Neuronal stem cell (in vitro differentiated cells): Measurements from ENCODE around the gene TSEN34.
"Not testable (repeated sequence)": the region's sequence is repeated elsewhere in the genome, so short reads cannot be mapped to it uniquely, and the experiment has no call there.

ENCODE experiments used
- DNase-seq: peaks from one replicate; pipeline ENCODE4 v3.0.0-alpha.2; 2013; ENCODE audit warnings: low spot score
- H2AFZ ChIP-seq: one replicate; pipeline ENCODE4 v1.6.1; 2013; ENCODE audit warnings: mild to moderate bottlenecking, low read length, inconsistent platforms
- H2AK5ac ChIP-seq: 2 replicates; pipeline ENCODE4 v1.6.1; 2013; ENCODE audit warnings: low read depth, mild to moderate bottlenecking, inconsistent platforms, low read length, moderate library complexity, mixed read lengths
- H2BK120ac ChIP-seq: 2 replicates; pipeline ENCODE4 v1.6.1; 2013; ENCODE audit warnings: low read depth, mild to moderate bottlenecking, inconsistent platforms, low read length, moderate library complexity, mixed read lengths
- H2BK12ac ChIP-seq: one replicate; pipeline ENCODE4 v1.6.1; 2013; ENCODE audit warnings: low read length, inconsistent platforms
- H2BK15ac ChIP-seq: 2 replicates; pipeline ENCODE4 v1.6.1; 2013; ENCODE audit warnings: mild to moderate bottlenecking, low read length, inconsistent platforms, mixed read lengths
- H2BK5ac ChIP-seq: one replicate; pipeline ENCODE4 v1.6.1; 2013; ENCODE audit warnings: inconsistent platforms, mild to moderate bottlenecking, low read length, moderate library complexity
- H3K14ac ChIP-seq: one replicate; pipeline ENCODE4 v1.6.1; 2013; ENCODE audit warnings: low read length, inconsistent platforms
- H3K18ac ChIP-seq: 2 replicates; pipeline ENCODE4 v1.6.1; 2013; ENCODE audit warnings: low read length, inconsistent platforms
- H3K23ac ChIP-seq: 2 replicates; pipeline ENCODE4 v1.6.1; 2013; ENCODE audit warnings: low read depth, mild to moderate bottlenecking, mixed read lengths, low read length, inconsistent platforms; ENCODE audit not compliant: poor library complexity
- H3K27ac ChIP-seq: replicated peaks from 3 replicates; pipeline ENCODE4 v1.5.1; 2013; ENCODE audit warnings: low read length, inconsistent platforms
- H3K27me3 ChIP-seq, 3 experiments: 2 replicates each; pipeline ENCODE4 v1.6.1; 2013; ENCODE audit warnings: low read length in 3 of 3, mild to moderate bottlenecking in 2 of 3, inconsistent platforms in 1 of 3, low read depth in 1 of 3, mixed read lengths in 1 of 3, moderate library complexity in 1 of 3; ENCODE audit not compliant: control insufficient read depth in 3 of 3, insufficient read depth in 3 of 3
- H3K36me3 ChIP-seq, 2 donors: replicated peaks in 1 of 2; 2 replicates each; pipeline ENCODE4 v1.6.1; 2013; ENCODE audit warnings: low read length in 2 of 2; ENCODE audit not compliant: control insufficient read depth in 2 of 2, insufficient read depth in 2 of 2
- H3K4ac ChIP-seq: 2 replicates; pipeline ENCODE4 v1.6.1; 2013; ENCODE audit warnings: inconsistent platforms, mild to moderate bottlenecking, low read length, moderate library complexity
- H3K4me1 ChIP-seq, 2 donors: 1 replicate in 1 of 2; 2 replicates in 1 of 2; pipeline ENCODE4 v1.6.1; 2013; ENCODE audit warnings: low read length in 2 of 2, low read depth in 1 of 2; ENCODE audit not compliant: control insufficient read depth in 2 of 2, insufficient read depth in 1 of 2
- H3K4me2 ChIP-seq: one replicate; pipeline ENCODE4 v1.6.1; 2013; ENCODE audit warnings: mild to moderate bottlenecking, low read length, inconsistent platforms; ENCODE audit not compliant: insufficient read depth, poor library complexity, severe bottlenecking
- H3K4me3 ChIP-seq, 2 donors: 2 replicates each; pipeline ENCODE4 v1.5.1; 2013; ENCODE audit warnings: low read length in 2 of 2, mild to moderate bottlenecking in 2 of 2, inconsistent platforms in 1 of 2, moderate library complexity in 1 of 2
- H3K79me1 ChIP-seq: one replicate; pipeline ENCODE4 v1.6.1; 2013; ENCODE audit warnings: low read depth, mild to moderate bottlenecking, inconsistent platforms, low read length, moderate library complexity
- H3K9ac ChIP-seq: one replicate; pipeline ENCODE4 v1.6.1; 2013; ENCODE audit warnings: mild to moderate bottlenecking, low read depth, low read length, inconsistent platforms; ENCODE audit not compliant: poor library complexity
- H3K9me3 ChIP-seq, 2 donors: replicated peaks in 1 of 2; 2 replicates each; pipeline versions ENCODE3 to v1.6.1; 2013; ENCODE audit warnings: low read length in 2 of 2, mild to moderate bottlenecking in 2 of 2, inconsistent platforms in 1 of 2, low read depth in 1 of 2, mixed read lengths in 1 of 2, moderate library complexity in 1 of 2; ENCODE audit not compliant: control insufficient read depth in 2 of 2, insufficient read depth in 1 of 2
- H4K8ac ChIP-seq: one replicate; pipeline ENCODE4 v1.6.1; 2013; ENCODE audit warnings: low read depth, mild to moderate bottlenecking, inconsistent platforms, low read length, moderate library complexity
- H4K91ac ChIP-seq: one replicate; pipeline ENCODE4 v1.6.1; 2013; ENCODE audit warnings: low read length, low read depth, mild to moderate bottlenecking, inconsistent platforms; ENCODE audit not compliant: poor library complexity
- WGBS, 2 donors: extraction: QIAGEN DNeasy Blood & Tissue Kit; methylation state at CpG; one replicate each; pipeline ENCODE4 v1.1.7; 2013; ENCODE audit warnings: missing lambda C conversion rate in 2 of 2, mixed read lengths in 1 of 2; ENCODE audit not compliant: insufficient read length in 2 of 2, insufficient replicate concordance in 1 of 2; ENCODE audit errors: extremely low coverage in 2 of 2; 5-methylcytosine and 5-hydroxymethylcytosine counted together

Gene TSEN34

DNA sequence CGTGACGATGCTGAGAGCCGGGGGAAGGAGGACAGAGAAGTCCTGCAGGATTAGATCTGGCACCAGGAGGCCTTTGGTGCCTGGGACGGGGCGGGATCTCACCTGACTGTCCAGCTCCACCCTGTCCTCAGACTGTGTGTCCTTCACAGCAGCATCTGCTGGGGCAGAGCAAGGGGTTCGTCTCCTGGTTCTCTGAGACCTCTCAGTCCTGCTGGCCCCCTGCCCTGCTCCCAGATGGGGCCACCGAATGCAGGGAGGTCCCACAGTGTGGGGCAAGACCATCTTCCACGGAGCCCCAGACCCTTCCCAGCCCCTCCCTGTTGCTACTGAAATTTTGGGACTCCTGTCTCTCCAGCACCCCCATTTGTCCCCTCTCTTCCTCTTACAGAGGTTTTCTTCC lies 27.2 kb downstream of the TSEN34 start:
- Histone ChIP-seq H3K27me3 (peaks cover 0 to 2% (median 0%) of the 10 kb centered on the region in 3 experiments), H2BK5ac (no peak overlapping the region), H4K8ac (no peak overlapping the region), H3K4ac (no peak overlapping the region), H3K79me1 (no peaks in the 10 kb centered on the region), H2BK120ac (no peak overlapping the region), H3K9ac (no peak overlapping the region), H3K23ac (no peak overlapping the region), H2AK5ac (no peak overlapping the region), H4K91ac (no peak overlapping the region), H3K4me3 (no peak overlapping the region), H3K18ac (no peak overlapping the region), H3K4me2 (no peak overlapping the region), H2BK12ac (no peak overlapping the region), H3K4me1 (no peaks in the 10 kb centered on the region), H2AFZ (no peak overlapping the region), H3K27ac (no peak overlapping the region), H2BK15ac (no peak overlapping the region), H3K9me3 (peaks cover 0 to 2% of the 10 kb centered on the region in 2 donors), H3K14ac (no peak overlapping the region), H3K36me3 (peaks cover 0 to 4% of the 10 kb centered on the region in 2 donors)
- WGBS, 2 donors = no CpG with 5 or more reads among the region's 8 CpGs
- no peak for DNase-seq

DNA sequence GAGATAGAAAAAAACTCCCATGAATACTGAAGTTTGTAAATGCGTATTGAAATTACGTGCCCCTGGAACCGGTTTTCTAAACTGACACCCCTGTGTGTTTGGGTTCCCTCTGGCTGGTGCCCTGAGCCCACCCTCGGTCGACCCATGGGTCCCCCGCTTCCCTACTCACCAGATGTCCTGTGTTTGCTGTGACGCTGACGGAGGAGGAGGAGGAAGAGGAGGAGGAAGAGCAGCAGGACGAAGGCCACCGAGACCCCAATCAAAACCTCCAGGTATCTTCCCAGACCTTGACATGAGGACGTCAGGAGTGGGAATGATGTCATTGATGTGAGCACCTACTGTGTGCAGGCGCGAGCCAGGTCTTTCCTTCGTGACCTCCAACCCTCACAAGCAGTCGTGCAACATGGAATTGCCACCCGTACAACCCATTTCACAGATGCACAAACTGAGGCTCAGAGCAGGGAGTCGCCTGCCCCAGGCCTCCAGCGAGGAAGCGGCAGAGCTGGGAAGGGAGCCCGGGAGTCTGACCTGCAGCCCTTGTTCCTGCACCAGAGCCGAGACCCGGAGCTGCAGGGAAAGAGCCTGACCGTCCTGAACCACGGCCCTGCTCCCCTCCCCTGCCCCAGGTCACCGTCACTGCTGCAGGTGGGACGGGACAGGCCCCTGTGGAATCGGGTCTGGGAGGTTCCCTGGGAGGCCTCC lies 28.0 kb downstream of the TSEN34 start:
- Histone ChIP-seq H3K9ac (no peak overlapping the region), H2BK5ac (no peak overlapping the region), H4K91ac (no peak overlapping the region), H3K27ac (no peak overlapping the region), H3K4me1 (no peaks in the 10 kb centered on the region), H3K23ac (no peak overlapping the region), H3K4me3 (no peak overlapping the region), H3K27me3 (peaks cover 0 to 2% (median 0%) of the 10 kb centered on the region in 3 experiments), H2AK5ac (no peak overlapping the region), H2BK12ac (peak overlapping the region; percentile 41), H2BK15ac (no peak overlapping the region), H3K9me3 (peaks cover 0 to 2% of the 10 kb centered on the region in 2 donors), H3K4ac (no peak overlapping the region), H3K4me2 (no peak overlapping the region), H3K79me1 (no peaks in the 10 kb centered on the region), H3K14ac (peak overlapping the region; percentile 17), H3K36me3 (peaks cover 0 to 4% of the 10 kb centered on the region in 2 donors), H4K8ac (no peak overlapping the region), H2AFZ (no peak overlapping the region), H2BK120ac (no peak overlapping the region), H3K18ac (no peak overlapping the region)
- no peak for DNase-seq
- no CpG with 5 or more reads among the region's 27 CpGs for WGBS, 2 donors

DNA sequence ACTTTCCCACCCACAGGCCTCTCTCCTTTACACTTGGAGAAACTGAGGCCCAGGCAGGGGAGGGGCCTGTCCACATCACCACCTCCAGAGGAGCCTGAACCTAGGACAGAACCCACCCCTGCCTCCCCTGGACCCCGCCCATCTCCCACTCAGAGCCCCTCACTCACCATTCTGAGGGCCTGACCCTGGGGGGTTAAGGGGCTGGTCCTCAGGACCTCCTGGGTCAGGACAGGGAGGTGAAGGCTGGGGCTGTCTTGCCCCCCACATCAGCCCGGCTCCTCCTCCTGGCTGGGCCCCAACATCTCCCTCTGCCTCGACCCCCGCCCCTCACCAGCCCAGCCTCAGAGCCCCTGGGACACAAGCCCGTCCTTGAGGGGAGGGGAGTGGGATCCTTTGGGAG lies 28.6 kb downstream of the TSEN34 start:
- H3K79me1 ChIP-seq, H3K27me3 ChIP-seq, H2AFZ ChIP-seq, H4K91ac ChIP-seq, DNase-seq, H4K8ac ChIP-seq, H3K14ac ChIP-seq, H3K23ac ChIP-seq, H3K4me2 ChIP-seq, H3K4ac ChIP-seq, H3K27ac ChIP-seq, H2AK5ac ChIP-seq, H2BK120ac ChIP-seq, H3K9ac ChIP-seq, H3K4me1 ChIP-seq, H3K9me3 ChIP-seq, H3K36me3 ChIP-seq, H3K4me3 ChIP-seq, H3K18ac ChIP-seq, H2BK15ac ChIP-seq, H2BK5ac ChIP-seq, H2BK12ac ChIP-seq: not testable (repeated sequence)
- WGBS, 2 donors = no CpG with 5 or more reads among the region's 5 CpGs

DNA sequence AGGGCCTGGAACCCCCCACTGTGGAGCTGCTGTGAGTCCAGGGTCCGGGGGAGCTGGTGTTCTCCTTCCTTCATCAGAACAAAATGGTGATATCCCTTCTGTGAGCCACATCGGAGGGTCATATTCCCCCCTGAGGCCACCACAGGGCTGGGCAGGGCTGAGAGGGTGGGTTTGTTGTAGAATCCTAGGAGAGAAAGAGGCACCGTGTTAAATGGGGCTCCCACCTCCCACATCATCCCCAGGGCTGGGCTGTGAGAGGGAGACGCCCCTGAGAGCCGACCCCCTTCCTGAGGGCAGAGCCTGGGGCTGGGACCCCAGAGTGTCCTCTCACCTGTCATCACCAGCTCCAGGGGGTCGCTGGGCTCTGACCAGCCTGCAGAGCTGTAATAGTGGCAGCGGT lies 30.8 kb downstream of the TSEN34 start:
- not testable (repeated sequence) for H3K27me3 ChIP-seq, H3K4ac ChIP-seq, H4K8ac ChIP-seq, H3K79me1 ChIP-seq, DNase-seq, H2AK5ac ChIP-seq, H3K4me2 ChIP-seq, H4K91ac ChIP-seq, H3K9me3 ChIP-seq, H3K18ac ChIP-seq, H3K23ac ChIP-seq, H3K27ac ChIP-seq, H2BK12ac ChIP-seq, H3K9ac ChIP-seq, H3K14ac ChIP-seq, H2BK15ac ChIP-seq, H3K4me3 ChIP-seq, H3K36me3 ChIP-seq, H2AFZ ChIP-seq, H2BK120ac ChIP-seq, H3K4me1 ChIP-seq, H2BK5ac ChIP-seq
- WGBS, 2 donors = no CpG with 5 or more reads among the region's 7 CpGs
